CD4-positive, alpha-beta T cell treated with Interleukin-17A for 4 hours (primary cell): ENCODE measurements around the gene FBXL13.
"Not testable (repeated sequence)": the region's sequence is repeated elsewhere in the genome, so short reads cannot be mapped to it uniquely, and the experiment has no call there.

Source experiments
- DNase-seq: peaks from one replicate; pipeline ENCODE4 v3.0.0-alpha.2; 2020; ENCODE audit warnings: mixed read lengths

FBXL13 gene

GRCh38 chr7:102931757-102932156 lies 142.8 kb downstream of the FBXL13 start:
- DNase-seq = no peak

DNA sequence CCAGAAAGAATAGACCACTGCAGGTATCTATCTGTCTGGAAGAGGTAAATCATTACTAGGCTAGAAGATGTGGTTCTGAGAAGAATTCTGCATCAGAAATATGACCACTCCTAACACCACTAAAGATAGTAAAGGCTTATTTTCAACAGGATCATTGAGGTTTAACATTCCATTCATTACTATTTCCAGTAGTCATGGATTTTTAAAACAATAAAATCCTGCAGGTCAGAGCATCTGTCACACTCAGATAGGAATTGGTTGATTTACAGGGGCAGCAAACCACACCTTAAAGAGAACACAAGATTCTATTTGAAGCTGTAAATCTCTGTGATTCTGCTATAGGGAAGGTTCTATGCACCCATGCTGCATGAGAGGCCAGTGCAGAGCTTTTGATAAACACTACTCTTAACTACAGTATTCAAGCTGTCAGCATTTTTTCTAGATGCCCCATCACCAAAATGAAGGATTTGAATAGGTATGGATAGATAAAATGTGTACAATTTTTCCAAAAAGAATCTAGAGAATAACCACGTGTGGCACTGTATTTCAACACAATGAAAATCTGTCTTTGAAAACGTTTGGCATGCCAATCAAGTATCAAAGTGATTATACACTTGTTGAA lies 147.2 kb downstream of the FBXL13 start:
- no peak for DNase-seq

DNA sequence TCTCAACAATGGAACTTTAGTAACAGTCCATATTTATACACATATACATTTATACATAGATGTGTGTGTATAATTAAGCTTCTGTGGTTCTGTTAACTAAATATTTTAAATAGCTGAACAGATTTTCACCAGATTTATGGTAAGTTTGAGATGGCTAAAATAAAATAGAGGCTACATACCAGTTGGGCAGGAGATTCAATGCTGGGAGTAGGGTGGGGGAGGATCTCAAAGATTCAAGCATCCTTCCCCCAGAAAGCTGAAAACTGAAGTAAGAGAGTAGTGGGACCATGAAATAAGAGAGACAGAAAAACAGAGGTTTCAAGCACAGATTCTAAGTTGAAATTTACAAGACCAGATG lies 147.8 kb downstream of the FBXL13 start:
- no peak for DNase-seq

GRCh38 chr7:102925976-102926782 lies 148.4 kb downstream of the FBXL13 start:
- no peak for DNase-seq

DNA sequence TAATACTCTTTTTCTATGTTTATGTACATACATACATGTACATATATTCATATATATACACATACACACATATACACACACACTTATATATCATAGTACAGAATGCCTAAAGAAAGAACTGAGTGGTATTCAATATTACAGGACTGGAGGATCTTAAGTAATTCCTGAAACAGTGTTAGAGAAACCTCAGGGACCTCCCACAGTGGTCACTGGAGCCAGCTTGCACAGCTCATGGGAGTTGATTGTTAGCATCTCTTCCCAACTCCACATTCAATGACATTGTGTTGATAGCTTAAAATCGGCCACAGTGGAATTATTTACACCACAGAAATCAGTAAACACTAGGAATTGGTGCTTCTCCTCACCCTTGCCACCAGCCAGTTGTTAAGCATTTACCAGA lies 155.8 kb downstream of the FBXL13 start:
- no peak for DNase-seq

DNA sequence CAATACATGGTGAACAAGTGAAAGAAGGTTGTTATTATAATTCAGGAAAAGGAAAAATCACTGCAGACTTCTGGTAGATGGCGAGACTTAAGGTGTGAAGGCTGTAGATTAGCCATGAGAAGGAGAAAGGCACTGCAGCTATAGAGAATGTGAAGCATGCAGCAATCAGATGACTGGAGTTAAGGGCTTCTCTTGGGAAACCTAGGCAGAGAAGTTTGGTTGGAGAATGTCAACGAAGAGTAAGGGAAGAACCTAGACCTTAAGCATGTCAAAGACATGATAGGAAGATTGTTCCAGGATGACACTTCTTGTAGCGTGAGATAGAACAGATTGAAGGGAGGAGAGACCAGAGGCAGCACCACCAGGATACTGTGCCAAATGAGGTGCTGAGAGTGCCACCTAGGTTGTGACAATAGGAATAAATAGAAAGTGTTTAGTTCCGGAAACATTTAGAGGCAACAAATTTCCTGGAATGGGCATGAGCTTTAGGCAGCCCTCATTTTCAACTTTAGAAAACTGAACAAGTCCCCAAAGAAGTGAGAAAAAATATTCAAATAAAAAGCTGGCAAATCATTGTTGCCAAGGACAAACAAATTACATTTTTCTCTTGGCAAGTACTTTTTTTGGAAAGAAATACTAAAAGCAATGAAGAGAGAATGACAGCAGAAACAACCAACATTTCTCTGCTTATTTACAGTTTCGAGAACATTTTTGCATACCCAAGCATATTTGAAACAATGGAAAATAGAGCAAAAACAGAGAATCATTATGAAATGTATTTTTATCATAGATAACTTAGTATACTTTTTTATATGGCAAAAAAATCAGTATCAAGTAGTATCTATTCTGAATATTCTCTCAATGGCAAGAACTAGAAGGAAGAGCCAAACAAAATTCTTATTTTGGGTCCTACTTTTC lies 156.9 kb downstream of the FBXL13 start:
- no peak for DNase-seq

- no peak for DNase-seq
Observed at GRCh38 chr7:102916881-102917280, 157.7 kb downstream of the FBXL13 start.

- DNase-seq = no peak
Observed at GRCh38 chr7:102916426-102916825, 158.2 kb downstream of the FBXL13 start.

DNA sequence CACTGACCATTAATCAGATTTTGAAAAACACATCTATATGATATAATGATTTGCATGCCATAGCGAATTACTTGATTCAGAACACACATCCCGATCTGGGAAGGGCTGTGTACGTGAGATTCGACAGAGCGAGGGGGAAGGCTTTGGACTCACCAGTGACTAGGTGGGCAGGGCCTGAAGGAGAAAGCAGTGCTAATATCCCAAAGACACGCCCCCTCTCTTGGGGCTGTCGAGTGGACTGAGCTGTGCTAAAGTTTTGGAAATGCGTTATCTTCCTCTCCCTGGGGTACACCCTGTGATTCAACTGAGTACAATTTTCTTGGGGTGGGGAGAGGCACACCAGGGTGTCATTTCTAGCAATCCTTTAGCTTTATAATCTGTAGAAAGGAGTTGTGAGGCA lies 160.0 kb downstream of the FBXL13 start:
- DNase-seq = no peak

GRCh38 chr7:102913826-102914225 lies 160.8 kb downstream of the FBXL13 start:
- DNase-seq = no peak

- DNase-seq = no peak
Observed at GRCh38 chr7:102912742-102913141, 161.9 kb downstream of the FBXL13 start, which contains the start of gene LRRC17. Gene LRRC17, plus strand, starts transcription at chr7:102913000. Its CDS starts 20,914 bp downstream, at chr7:102933914.

GRCh38 chr7:102908676-102909075 lies 165.9 kb downstream of the FBXL13 start:
- no peak for DNase-seq

DNA sequence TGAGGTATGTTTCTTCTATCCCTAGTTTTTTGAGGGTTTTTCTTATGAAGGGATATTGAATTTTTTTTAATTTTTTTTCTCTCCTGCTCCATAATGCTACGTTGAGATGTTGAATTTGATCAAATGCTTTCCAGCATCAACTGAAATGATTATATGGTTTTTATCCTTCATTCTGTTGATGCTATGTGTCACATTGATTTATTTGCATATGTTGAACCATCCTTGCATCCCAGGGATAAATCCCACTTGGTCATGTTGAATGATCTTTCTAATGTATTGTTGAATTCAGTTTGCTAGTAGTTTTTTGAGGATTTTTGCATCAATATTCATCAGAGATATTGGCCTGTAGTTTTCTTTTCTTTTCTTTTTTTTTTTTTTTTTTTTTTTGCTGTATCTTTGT lies 171.0 kb downstream of the FBXL13 start:
- not testable (repeated sequence) for DNase-seq

DNA sequence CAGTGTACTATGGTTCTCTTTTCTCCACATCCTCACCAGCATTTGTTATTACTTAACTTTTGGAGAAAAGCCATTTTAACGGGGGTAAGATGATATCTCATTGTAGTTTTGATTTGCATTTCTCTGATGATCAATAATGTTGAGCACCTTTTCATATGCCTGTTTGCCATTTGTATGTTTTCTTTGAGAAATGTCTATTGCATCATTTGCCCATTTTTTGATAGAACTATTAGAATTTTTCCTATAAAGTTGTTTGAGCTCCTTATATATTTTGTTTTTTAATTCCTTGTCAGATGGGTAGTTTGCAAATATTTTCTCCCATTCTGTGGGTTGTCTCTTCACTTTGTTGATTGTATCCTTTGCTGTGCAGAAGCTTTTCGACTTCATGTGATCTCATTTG lies 172.5 kb downstream of the FBXL13 start:
- DNase-seq = not testable (repeated sequence)

GRCh38 chr7:102898532-102898859 lies 176.1 kb downstream of the FBXL13 start:
- no peak for DNase-seq

DNA sequence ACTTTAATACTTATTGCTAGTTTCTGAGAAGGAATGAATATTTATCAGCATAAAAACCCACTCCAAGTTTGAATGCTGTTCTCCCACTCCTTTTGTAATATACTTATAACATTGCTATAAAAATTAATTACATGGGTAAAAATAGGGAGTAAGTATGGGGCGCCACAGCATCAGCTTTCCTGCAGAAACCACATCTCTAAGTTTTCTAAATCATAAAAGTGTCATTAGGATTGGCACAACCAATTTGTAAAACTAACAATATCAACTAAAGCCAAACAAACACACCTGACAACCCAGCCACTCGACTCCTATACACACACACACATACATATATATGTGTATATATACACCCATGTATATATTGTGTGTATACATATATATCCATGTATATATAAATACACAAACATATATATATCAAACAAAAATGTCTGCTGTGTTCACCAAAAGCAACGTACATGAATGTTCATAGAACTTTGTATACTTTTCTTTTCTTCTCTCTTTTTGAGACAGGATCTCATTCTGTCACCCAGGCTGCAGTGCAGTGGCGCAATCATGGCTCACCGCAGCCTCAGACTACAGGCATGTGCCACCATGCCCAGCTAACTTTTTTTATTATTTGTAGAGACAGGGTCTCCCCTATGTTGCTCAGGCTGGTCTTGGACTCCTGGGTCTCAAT lies 176.6 kb downstream of the FBXL13 start:
- DNase-seq = no peak

DNA sequence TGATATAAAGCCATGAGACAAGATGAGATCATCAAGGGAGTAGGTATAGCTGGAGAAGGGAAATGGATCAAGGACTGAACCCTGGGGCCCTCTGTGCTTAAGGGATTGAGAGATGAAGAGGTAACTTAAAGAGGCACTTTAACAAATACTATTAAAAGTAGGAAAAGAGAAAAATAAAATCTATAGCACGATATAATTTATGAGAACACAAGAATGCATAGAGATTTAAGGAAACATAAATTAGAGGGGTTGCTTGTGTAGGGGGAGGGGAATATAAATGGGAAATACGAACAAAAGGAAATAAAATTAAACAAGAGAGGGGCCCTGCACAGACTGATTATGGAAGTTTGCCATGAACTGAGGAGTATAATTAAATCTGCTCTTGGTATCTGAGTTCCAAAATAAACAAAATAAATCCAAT lies 177.4 kb downstream of the FBXL13 start:
- DNase-seq = no peak

DNA sequence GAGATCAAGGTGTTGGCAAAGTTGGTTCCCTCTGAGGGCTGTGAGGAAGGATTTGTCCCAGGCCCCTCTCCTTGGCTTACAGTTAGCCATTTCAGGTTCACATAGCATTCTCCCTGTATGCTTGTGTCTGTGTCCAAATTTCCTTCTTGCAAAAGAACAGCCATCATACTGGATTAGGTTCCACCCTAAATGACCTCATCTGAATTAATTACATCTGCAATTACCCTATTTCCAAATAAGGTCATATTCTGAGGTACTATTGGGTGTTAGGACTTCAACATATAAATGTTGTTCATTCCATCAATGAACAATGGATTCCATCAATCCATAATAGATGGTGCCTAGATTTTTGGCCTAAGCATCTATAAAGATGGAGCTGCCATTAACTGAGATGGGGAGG lies 178.0 kb downstream of the FBXL13 start:
- DNase-seq = no peak

DNA sequence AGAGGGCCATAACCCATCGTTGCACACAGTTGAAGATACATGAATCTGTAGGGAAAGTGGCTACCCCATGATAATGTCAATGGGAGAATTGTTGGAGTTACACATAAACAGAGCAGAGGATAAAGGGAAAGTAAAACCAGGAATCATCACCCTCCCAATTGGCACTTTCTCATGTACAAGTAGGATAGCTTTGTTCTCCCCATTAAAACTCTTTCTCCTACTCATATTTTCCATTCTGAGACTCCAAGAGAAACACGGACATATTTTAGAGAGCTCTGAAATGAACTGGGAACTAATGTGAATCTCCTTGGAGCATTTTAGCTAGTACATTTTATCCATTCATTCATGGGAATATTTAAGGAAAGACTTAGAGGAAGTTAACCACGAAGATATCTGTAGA lies 179.0 kb downstream of the FBXL13 start:
- no peak for DNase-seq

DNA sequence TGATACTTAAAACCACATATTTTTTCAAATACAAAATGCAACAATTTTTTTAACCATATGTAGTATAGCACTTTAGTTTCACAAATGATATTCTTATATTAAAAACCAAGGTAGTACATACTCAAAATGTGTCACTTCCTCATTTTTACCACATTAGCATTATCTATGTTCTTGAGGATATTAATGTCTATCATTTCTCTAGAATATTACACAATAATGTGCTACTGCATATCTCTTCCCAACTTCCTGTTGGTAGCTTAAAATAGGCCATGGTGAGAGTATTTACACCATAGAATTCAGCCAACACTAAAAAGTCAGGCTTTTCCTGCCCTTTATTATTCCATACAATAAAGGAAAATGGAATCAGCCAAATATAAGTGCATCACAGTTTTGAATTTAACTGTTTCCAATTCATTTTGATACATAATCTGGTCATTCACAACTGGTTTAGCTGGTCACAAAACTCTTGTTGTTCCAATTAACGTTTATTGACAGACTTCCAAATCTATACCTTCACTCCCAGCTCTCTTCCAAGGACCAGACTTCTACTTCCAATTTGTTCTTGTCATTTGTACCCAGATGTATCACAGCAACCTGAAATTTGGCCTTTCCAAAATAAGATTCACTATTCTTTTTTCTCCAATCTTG lies 181.8 kb downstream of the FBXL13 start:
- no peak for DNase-seq

GRCh38 chr7:102891693-102892261 lies 182.8 kb downstream of the FBXL13 start:
- no peak for DNase-seq
